NCI-H524 (cell line): ENCODE data around the gene BIVM.
"Not testable (repeated sequence)": the region's sequence is repeated elsewhere in the genome, so short reads cannot be mapped to it uniquely, and the experiment has no call there.

ENCODE experiments used
- DNase-seq, 2 experiments: peaks; one replicate each; lab custom pipeline; 2025; lab: John Stamatoyannopoulos, UW

BIVM gene, protein sequence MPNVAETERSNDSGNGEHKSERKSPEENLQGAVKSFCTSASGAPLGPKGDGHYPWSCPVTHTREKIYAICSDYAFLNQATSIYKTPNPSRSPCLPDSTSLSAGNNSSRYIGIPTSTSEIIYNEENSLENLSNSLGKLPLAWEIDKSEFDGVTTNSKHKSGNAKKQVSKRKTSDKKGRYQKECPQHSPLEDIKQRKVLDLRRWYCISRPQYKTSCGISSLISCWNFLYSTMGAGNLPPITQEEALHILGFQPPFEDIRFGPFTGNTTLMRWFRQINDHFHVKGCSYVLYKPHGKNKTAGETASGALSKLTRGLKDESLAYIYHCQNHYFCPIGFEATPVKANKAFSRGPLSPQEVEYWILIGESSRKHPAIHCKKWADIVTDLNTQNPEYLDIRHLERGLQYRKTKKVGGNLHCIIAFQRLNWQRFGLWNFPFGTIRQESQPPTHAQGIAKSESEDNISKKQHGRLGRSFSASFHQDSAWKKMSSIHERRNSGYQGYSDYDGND

DNA sequence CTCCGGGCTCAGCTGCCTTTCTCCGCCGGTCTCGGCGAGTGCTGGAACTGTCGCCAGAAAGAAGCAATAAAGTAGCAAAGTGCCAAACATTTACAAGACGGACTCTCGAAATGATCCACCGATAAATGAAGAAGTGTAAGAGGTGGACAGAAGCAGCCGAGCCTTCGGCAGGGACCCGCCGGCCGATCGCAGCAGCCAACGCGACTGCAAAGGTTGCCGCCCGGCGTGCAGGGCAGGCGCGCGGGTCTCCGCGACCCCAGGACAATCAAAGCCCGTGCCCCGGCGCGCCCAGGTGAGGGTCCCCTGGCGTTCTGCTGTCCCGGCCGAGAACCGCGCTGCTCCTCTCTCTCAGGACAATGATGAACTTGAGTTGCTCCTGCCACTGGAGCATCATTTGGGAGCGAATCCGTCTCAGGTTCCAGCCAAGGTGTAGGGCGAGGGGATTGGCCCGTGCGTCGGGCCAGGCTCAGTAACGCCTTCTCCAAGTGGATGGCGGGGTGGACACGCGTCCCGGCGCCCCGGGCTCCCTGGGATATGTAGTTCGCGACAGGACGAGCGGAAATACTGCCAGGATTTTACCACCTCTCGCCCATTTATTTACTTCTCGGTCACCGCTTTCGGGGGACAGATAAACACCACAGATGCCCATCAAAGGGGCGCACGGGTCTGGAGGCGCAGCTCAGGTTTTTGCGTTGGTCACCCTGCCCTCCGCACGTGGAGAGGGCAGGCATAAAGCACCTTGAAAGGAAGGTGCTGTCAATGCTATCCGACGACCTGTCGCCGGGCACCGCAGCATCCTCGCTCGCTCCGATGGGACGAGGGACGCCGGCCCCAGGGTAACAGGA lies at the start of gene BIVM, which contains the start of gene POGLUT2:
Gene BIVM (plus strand): TSS at position 539 of the 845 bp plus-strand sequence. CDS start 8,149 bp downstream, outside the sequence.
Gene POGLUT2 (minus strand): TSS at position 396 of the 845 bp plus-strand sequence. CDS start 306 bp downstream, at position 90.
- DNase-seq: peak; percentile 83 to 92

DNA sequence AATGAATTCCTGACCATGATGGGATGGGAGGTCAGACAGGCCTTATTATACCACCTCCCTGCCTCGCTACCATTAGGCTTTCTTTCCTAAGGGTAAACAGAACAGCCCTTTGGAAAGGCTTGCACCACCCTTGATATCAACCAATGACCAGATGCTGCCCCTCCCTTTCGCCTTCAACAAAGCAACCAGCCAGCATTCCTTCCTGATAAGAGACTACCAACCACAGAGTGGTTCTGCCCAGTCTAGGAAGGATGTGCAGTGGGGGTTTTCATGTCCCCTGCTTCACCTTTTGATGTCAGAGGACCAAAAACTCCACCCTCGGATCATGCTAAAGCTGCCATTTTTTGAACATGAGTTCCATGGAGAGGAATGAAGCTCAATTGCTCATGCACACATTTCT lies 47.0 kb upstream of the BIVM start:
- DNase-seq: no peak

- no peak for DNase-seq
Measured at GRCh38 chr13:102757006-102757405, 41.9 kb upstream of the BIVM start.

GRCh38 chr13:102758842-102759241 lies 40.1 kb upstream of the BIVM start:
- no peak for DNase-seq

DNA sequence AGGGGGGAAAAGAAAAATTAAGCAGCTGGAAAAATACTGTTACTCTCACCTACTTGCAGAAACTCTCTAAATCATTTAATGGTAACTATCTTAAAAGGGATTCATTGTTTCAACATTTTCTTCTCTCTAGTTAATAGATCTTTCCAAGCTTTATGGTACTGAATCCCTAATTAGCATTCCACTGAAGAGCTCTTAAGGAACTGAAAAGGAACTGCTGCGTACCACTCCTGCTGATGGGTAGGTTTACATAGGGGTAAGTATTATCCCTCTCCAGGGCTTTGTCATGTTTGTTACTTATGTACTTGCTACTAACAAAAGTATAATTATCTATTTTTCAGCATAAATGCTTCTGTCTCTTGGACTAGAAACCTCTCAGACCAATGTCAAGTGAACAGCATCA lies 37.8 kb upstream of the BIVM start:
- no peak for DNase-seq

DNA sequence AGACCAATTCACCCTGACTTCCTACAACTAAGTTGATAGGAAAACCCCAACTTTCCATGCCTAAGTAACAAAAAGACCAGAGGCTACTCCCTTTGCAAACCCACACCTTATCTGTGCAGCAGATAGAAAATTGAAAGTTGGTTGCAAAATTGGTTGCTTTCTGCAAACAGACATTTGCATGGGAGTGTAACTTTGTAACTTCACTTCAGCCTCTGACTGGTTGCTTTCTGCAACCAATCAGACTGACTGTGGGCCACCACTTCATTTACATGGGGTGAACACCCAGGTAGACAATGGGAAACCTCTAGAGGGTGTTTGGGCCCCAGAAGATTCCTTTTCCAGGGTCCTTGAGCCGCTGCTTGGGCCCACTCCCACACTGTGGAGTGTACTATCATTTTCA lies 35.2 kb upstream of the BIVM start:
- DNase-seq: no peak

- DNase-seq: no peak
Measured at GRCh38 chr13:102768909-102769308, 30.0 kb upstream of the BIVM start.

- no peak for DNase-seq
Measured at GRCh38 chr13:102769679-102770078, 29.2 kb upstream of the BIVM start.

GRCh38 chr13:102770435-102770834 lies 28.5 kb upstream of the BIVM start:
- no peak for DNase-seq

- DNase-seq: no peak
Measured at GRCh38 chr13:102771298-102772041, 27.4 kb upstream of the BIVM start.

DNA sequence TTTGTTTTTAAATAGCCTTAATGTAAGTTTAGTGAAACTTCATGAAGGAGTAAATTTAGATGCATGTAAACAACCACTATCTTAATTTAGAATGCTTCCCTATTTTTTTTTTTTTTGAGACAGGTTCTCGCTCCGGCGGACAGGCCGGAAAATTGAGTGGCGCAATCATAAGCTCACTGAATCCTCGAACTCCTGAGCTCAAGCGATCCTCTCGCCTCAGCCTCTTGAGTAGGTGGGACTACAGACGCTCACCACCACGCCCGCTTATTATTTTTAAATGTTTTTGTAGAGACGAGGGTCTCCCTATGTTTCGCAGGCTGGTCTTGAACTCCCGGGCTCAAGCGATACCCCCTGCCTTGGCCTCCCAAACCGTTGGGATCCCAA lies 26.9 kb upstream of the BIVM start:
- no peak for DNase-seq

- DNase-seq: peak; percentile 58 to 80
Measured at GRCh38 chr13:102773441-102774213, 25.3 kb upstream of the BIVM start, which contains the start of gene TEX30. Gene TEX30 (minus strand): TSS chr13:102773786. CDS start chr13:102770026, 3,760 bp downstream.

GRCh38 chr13:102774214-102774568 lies 24.7 kb upstream of the BIVM start:
- DNase-seq: no peak

- DNase-seq: no peak
Measured at GRCh38 chr13:102774591-102775520, 24.1 kb upstream of the BIVM start.

- no peak for DNase-seq
Measured at GRCh38 chr13:102776271-102776670, 22.6 kb upstream of the BIVM start.

- DNase-seq: no peak
Measured at GRCh38 chr13:102777736-102778135, 21.2 kb upstream of the BIVM start.

- no peak for DNase-seq
Measured at GRCh38 chr13:102779436-102780159, 19.3 kb upstream of the BIVM start.

DNA sequence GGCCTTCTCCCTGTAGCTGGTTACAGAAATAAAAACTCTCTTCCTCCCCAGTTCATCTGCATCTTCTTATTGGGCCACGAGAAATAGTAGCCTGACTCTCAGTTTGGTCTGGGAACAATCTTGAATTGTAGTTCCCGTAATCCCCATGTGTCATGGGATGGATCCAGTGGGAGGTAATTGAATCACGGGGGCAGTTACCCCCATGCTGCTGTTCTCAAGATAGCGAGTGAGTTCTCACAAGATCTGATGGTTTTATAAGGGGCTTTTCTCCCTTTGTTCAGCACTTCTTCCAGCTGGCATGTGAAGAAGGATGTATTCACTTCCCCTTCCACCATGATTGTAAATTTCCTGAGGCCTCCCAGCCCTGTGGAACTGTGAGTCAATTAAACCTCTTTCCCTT lies 18.3 kb upstream of the BIVM start:
- DNase-seq: not testable (repeated sequence)

- DNase-seq: no peak
Measured at GRCh38 chr13:102781591-102781990, 17.3 kb upstream of the BIVM start.
